Astrocyte (in vitro differentiated cells and primary cell): ENCODE results near the gene FOXA2.

Experiments used
- EZH2 ChIP-seq: IDR thresholded peaks from 2 replicates; pipeline ENCODE4 v1.6.1; 2012; ENCODE audit warnings: mild to moderate bottlenecking, low read length, inconsistent platforms; ENCODE audit not compliant: insufficient read depth
- TF ChIP-seq, protein P1 (sequence below): IDR thresholded peaks from 2 replicates; pipeline ENCODE4 v1.5.1; 2011; ENCODE audit warnings: low read depth, mild to moderate bottlenecking, inconsistent platforms, low read length, moderate library complexity; ENCODE audit not compliant: insufficient read depth

- TF ChIP-seq EZH2: no peak
- TF ChIP-seq, protein P1, sequence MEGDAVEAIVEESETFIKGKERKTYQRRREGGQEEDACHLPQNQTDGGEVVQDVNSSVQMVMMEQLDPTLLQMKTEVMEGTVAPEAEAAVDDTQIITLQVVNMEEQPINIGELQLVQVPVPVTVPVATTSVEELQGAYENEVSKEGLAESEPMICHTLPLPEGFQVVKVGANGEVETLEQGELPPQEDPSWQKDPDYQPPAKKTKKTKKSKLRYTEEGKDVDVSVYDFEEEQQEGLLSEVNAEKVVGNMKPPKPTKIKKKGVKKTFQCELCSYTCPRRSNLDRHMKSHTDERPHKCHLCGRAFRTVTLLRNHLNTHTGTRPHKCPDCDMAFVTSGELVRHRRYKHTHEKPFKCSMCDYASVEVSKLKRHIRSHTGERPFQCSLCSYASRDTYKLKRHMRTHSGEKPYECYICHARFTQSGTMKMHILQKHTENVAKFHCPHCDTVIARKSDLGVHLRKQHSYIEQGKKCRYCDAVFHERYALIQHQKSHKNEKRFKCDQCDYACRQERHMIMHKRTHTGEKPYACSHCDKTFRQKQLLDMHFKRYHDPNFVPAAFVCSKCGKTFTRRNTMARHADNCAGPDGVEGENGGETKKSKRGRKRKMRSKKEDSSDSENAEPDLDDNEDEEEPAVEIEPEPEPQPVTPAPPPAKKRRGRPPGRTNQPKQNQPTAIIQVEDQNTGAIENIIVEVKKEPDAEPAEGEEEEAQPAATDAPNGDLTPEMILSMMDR: no peak
These were observed 30.0 kb downstream of the FOXA2 start for GRCh38 chr20:22554391-22554790.
